A549 (cell line): ENCODE data around the gene TSC2. TPM values are rescaled to one million over a fixed set of nuclear protein-coding genes. Genes with fewer than 3 reads are reported as not detected.
A peak's percentile ranks its signal among the peaks of the same experiment; 100 is the strongest.

Experiments
- ATAC-seq, 2 experiments: fragments of 200-7000 bp in 1 of 2; fragments of >200 bp in 1 of 2; cut with Nextera tagmentation in 1 of 2; cut with Tn5 transposase in 1 of 2; 3 replicates each; pipeline versions ENCODE4 v1.8.0 to v1.9.1; 2018 to 2020; ENCODE audit warnings: mild to moderate bottlenecking in 1 of 2, moderate library complexity in 1 of 2
- CTCF ChIA-PET: fragments of 300-600 bp; sonication (Branson Sonifier 250); formaldehyde crosslinking; extraction: SDS; loops from one replicate; lab custom pipeline; 2021; ENCODE audit warnings: antibody characterized with exemption, inconsistent platforms; lab: Yijun Ruan, JAX
- POLR2A ChIA-PET: fragments of 350-600 bp; formaldehyde crosslinking; extraction: SDS; loops from one replicate; lab custom pipeline; 2021; ENCODE audit warnings: antibody characterized with exemption, inconsistent platforms; lab: Yijun Ruan, JAX
- DNase-seq, 2 experiments: peaks; one replicate each; pipeline versions ENCODE4 v3.0.0 to v3.0.0-alpha.2; 2011 to 2016; ENCODE audit warnings: low read depth in 1 of 2, low spot score in 1 of 2
- FAIRE-seq: peaks from 2 replicates; lab custom pipeline; 2011; peaks lifted over from hg19 to GRCh38; lab: Jason Lieb, UNC
- H3K27ac ChIP-seq, 2 experiments: fragments of >200 bp; sonication (Bioruptor Twin); formaldehyde crosslinking; 3 replicates each; pipeline ENCODE4 v1.5.1; 2016 to 2017
- H3K4me1 ChIP-seq: fragments of >200 bp; sonication (Bioruptor Twin); formaldehyde crosslinking; 3 replicates; pipeline ENCODE4 v1.6.1; 2016
- H3K4me2 ChIP-seq: fragments of >200 bp; sonication (Bioruptor Twin); formaldehyde crosslinking; 3 replicates; pipeline ENCODE4 v1.6.1; 2016
- H3K4me3 ChIP-seq: fragments of >200 bp; sonication (Bioruptor Twin); formaldehyde crosslinking; 3 replicates; pipeline ENCODE4 v1.5.1; 2016
- H3K9me3 ChIP-seq: fragments of >200 bp; sonication (Bioruptor Twin); formaldehyde crosslinking; 3 replicates; pipeline ENCODE4 v1.6.1; 2016
- BHLHE40 ChIP-seq: IDR thresholded peaks from 2 replicates; pipeline ENCODE4 v1.6.1; 2012; ENCODE audit warnings: low read depth, low read length, inconsistent platforms
- CBX2 ChIP-seq: fragments of 200-600 bp; sonication (generic); IDR thresholded peaks from 2 replicates; pipeline ENCODE4 v1.6.1; 2016; ENCODE audit warnings: low read depth, mild to moderate bottlenecking, borderline replicate concordance
- CEBPB ChIP-seq, 2 experiments: fragments of >200 bp in 1 of 2; sonication (Bioruptor Twin) in 1 of 2; formaldehyde crosslinking in 1 of 2; IDR thresholded peaks; 2 replicates each; pipeline ENCODE4 v1.6.1; 2012 to 2016
- EP300 ChIP-seq, 2 experiments: fragments of >200 bp; sonication (Bioruptor Twin); formaldehyde crosslinking; IDR thresholded peaks; 2 replicates in 1 of 2; 3 replicates in 1 of 2; pipeline ENCODE4 v1.6.1; 2016 to 2017
- FOSB ChIP-seq: fragments of 250-450 bp; sonication (Bioruptor Pico); IDR thresholded peaks from 2 replicates; pipeline ENCODE4 v1.5.0; 2020; ENCODE audit warnings: mild to moderate bottlenecking, moderate library complexity
- GATA3 ChIP-seq: IDR thresholded peaks from 2 replicates; pipeline ENCODE4 v1.6.1; 2012; ENCODE audit warnings: borderline replicate concordance
- HDAC2 ChIP-seq: fragments of 200-600 bp; sonication (generic); IDR thresholded peaks from 2 replicates; pipeline ENCODE4 v1.6.1; 2016
- HEYL ChIP-seq: fragments of 250-450 bp; sonication (Bioruptor Pico); IDR thresholded peaks from 2 replicates; pipeline ENCODE4 v1.8.0; 2021; ENCODE audit warnings: mild to moderate bottlenecking, moderate library complexity
- HOXB13 ChIP-seq: fragments of 250-450 bp; sonication (Bioruptor Pico); IDR thresholded peaks from 2 replicates; pipeline ENCODE4 v1.5.0; 2020; ENCODE audit warnings: low read depth, mild to moderate bottlenecking, moderate library complexity
- JUN ChIP-seq, 2 experiments: fragments of >200 bp; sonication (Bioruptor Twin); formaldehyde crosslinking; IDR thresholded peaks; 2 replicates in 1 of 2; 3 replicates in 1 of 2; pipeline ENCODE4 v1.6.1; 2016 to 2017
- JUNB ChIP-seq: fragments of >200 bp; sonication (Bioruptor Twin); formaldehyde crosslinking; IDR thresholded peaks from 2 replicates; pipeline ENCODE4 v1.6.1; 2016
- MAX ChIP-seq: IDR thresholded peaks from 2 replicates; pipeline ENCODE4 v1.6.1; 2012
- MAZ ChIP-seq: fragments of 150-350 bp; IDR thresholded peaks from 2 replicates; pipeline ENCODE4 v1.6.1; 2014; ENCODE audit warnings: antibody characterized with exemption, low read depth, low read length, borderline replicate concordance
- MYC ChIP-seq: IDR thresholded peaks from 2 replicates; pipeline ENCODE4 v1.6.1; 2012; ENCODE audit warnings: mild to moderate bottlenecking, inconsistent platforms, low read length, improper control_type of control experiment, borderline replicate concordance
- NR3C1 ChIP-seq: fragments of >200 bp; sonication (Bioruptor Twin); formaldehyde crosslinking; IDR thresholded peaks from 3 replicates; pipeline ENCODE4 v1.6.1; 2017
- RAD21 ChIP-seq, 2 experiments: fragments of >200 bp in 1 of 2; sonication (Bioruptor Twin) in 1 of 2; formaldehyde crosslinking in 1 of 2; IDR thresholded peaks in 1 of 2; conservative IDR thresholded peaks in 1 of 2; 2 replicates in 1 of 2; 3 replicates in 1 of 2; pipeline ENCODE4 v1.6.1; 2012 to 2018; ENCODE audit warnings: inconsistent platforms in 1 of 2
- REST ChIP-seq: fragments of 200-600 bp; sonication (generic); IDR thresholded peaks from 2 replicates; pipeline ENCODE4 v1.6.1; 2016; ENCODE audit warnings: antibody characterized with exemption, mild to moderate bottlenecking, moderate library complexity
- SMC3 ChIP-seq: fragments of >200 bp; sonication (Bioruptor Twin); formaldehyde crosslinking; IDR thresholded peaks from 3 replicates; pipeline ENCODE4 v1.6.1; 2018; ENCODE audit warnings: inconsistent platforms
- SREBF2 ChIP-seq: fragments of 450-650 bp; IDR thresholded peaks from 2 replicates; pipeline ENCODE4 v1.6.1; 2014; ENCODE audit warnings: mild to moderate bottlenecking, moderate library complexity
- ZC3H11A ChIP-seq: fragments of 450-650 bp; IDR thresholded peaks from 2 replicates; pipeline ENCODE4 v1.6.1; 2014; ENCODE audit warnings: antibody characterized with exemption, mild to moderate bottlenecking
- WGBS: methylation state at CpG from one replicate; pipeline ENCODE4 v1.1.6; 2017; ENCODE audit errors: missing lambda C conversion rate; 5-methylcytosine and 5-hydroxymethylcytosine counted together
- polyA plus RNA-seq, 4 experiments: library from polyadenylated mRNA; depleted of rRNA in 3 of 4; stranded (reverse); fragments of >200 nt; fragmentation: RNase III in 1 of 4; extraction: RNeasy Plus Mini Kit Qiagen cat#74134 plus additional on column Dnase treatment in 1 of 4; gene quantifications; 2 replicates in 3 of 4; 3 replicates in 1 of 4; pipeline ENCODE4 v1.2.3, GENCODE V29; 2011 to 2017
- TF ChIP-seq, protein P1 (sequence below): fragments of 250-450 bp; sonication (Bioruptor Pico); IDR thresholded peaks from 2 replicates; pipeline ENCODE4 v1.5.0; 2021; ENCODE audit warnings: mild to moderate bottlenecking, moderate library complexity, borderline replicate concordance
- TF ChIP-seq, protein P2 (sequence below): IDR thresholded peaks from 2 replicates; pipeline ENCODE4 v1.6.1; 2012; ENCODE audit warnings: low read depth, borderline replicate concordance
- TF ChIP-seq, protein P3 (sequence below): fragments of >200 bp; sonication (Bioruptor Twin); formaldehyde crosslinking; IDR thresholded peaks from 3 replicates; pipeline ENCODE4 v1.5.1; 2016
- TF ChIP-seq, protein P4 (sequence below): fragments of >200 bp; sonication (Bioruptor Twin); formaldehyde crosslinking; IDR thresholded peaks from 3 replicates; pipeline ENCODE4 v1.6.1; 2016

Gene TSC2
- polyA plus RNA-seq, 2 of the 4 experiments (the other 2 are of a cell fraction), result 32.6 to 47.3 TPM

GRCh38 chr16:2056681-2057407 is 9.1 kb downstream of the TSC2 start:
- 86% methylated on average over 18 of the region's 19 CpGs for WGBS
- no peaks in the 10 kb centered on the region for H3K4me1 ChIP-seq
- H3K4me3 ChIP-seq, result no peak overlapping the region
- POLR2A ChIA-PET, result interaction anchor here (1.3 to 1.4 kb wide), 2 partner anchors 9 to 98 kb away, joined by 5 read pairs; partner anchors contain the start of genes NTHL1, TRAF7 and TSC2
- TF ChIP-seq RAD21 (conservative IDR thresholded peaks at IDR 0.05 in 1 of 2, IDR thresholded peaks at IDR 0.05 in 1 of 2), result 0 out of 5 replicates have a peak, but pooled peaks of 1 of the 2 experiments have one; percentile 9
- TF ChIP-seq FOSB (CRISPR knock-in tag), result no peak
- TF ChIP-seq REST, result no peak
- TF ChIP-seq JUN (IDR thresholded peaks at IDR 0.05), result no peak
- TF ChIP-seq, protein P1, sequence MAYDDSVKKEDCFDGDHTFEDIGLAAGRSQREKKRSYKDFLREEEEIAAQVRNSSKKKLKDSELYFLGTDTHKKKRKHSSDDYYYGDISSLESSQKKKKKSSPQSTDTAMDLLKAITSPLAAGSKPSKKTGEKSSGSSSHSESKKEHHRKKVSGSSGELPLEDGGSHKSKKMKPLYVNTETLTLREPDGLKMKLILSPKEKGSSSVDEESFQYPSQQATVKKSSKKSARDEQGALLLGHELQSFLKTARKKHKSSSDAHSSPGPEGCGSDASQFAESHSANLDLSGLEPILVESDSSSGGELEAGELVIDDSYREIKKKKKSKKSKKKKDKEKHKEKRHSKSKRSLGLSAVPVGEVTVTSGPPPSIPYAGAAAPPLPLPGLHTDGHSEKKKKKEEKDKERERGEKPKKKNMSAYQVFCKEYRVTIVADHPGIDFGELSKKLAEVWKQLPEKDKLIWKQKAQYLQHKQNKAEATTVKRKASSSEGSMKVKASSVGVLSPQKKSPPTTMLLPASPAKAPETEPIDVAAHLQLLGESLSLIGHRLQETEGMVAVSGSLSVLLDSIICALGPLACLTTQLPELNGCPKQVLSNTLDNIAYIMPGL (CRISPR knock-in tag), result no peak
- no peak for TF ChIP-seq BHLHE40
- no peak for TF ChIP-seq HEYL (CRISPR knock-in tag)
- CTCF ChIA-PET, result interaction anchor here (0.7 to 3.3 kb wide), 18 partner anchors 7 to 84 kb away, joined by 3 to 27 read pairs (median 9); partner anchors contain the start of genes NTHL1 and TSC2
- DNase-seq (peak in 1 of 2 experiments; percentile 56), ATAC-seq (peak; percentile 88 to 91), FAIRE-seq (no peak)
- H3K9me3 ChIP-seq, result no peaks in the 10 kb centered on the region
- no peak overlapping the region for H3K27ac ChIP-seq
- no peak overlapping the region for H3K4me2 ChIP-seq

DNA sequence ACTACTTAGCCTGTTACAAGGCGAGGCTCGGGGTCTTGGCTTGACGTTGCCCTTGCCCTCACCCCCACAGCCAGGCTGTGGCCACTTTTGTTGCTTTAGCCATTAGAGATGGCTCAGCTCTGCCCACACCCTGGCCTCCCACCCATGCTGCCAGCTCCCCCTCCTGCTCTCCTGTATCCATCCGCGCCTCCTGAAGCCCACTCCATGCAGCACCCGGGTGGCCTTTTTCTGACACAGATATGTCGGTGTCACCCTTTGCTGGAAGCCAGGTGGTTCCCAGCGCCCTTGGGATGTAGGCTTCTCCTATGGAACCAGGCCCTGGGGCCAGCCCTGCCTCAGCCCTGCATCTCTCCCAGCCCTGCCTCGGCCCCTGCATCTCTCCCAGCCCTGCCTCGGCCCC is 9.7 kb downstream of the TSC2 start:
- no peak for TF ChIP-seq MAZ
- TF ChIP-seq ZC3H11A, result no peak
- TF ChIP-seq, protein P2, sequence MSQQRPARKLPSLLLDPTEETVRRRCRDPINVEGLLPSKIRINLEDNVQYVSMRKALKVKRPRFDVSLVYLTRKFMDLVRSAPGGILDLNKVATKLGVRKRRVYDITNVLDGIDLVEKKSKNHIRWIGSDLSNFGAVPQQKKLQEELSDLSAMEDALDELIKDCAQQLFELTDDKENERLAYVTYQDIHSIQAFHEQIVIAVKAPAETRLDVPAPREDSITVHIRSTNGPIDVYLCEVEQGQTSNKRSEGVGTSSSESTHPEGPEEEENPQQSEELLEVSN, result no peak
- TF ChIP-seq CBX2, result no peak
- TF ChIP-seq NR3C1, result no peak
- no peak for TF ChIP-seq JUNB
- no peak for TF ChIP-seq CEBPB (IDR thresholded peaks at IDR 0.05)
- no peak for TF ChIP-seq RAD21 (conservative IDR thresholded peaks at IDR 0.05 in 1 of 2, IDR thresholded peaks at IDR 0.05 in 1 of 2)
- TF ChIP-seq HDAC2, result no peak
- TF ChIP-seq EP300 (IDR thresholded peaks at IDR 0.05), result no peak
- TF ChIP-seq, protein P3, sequence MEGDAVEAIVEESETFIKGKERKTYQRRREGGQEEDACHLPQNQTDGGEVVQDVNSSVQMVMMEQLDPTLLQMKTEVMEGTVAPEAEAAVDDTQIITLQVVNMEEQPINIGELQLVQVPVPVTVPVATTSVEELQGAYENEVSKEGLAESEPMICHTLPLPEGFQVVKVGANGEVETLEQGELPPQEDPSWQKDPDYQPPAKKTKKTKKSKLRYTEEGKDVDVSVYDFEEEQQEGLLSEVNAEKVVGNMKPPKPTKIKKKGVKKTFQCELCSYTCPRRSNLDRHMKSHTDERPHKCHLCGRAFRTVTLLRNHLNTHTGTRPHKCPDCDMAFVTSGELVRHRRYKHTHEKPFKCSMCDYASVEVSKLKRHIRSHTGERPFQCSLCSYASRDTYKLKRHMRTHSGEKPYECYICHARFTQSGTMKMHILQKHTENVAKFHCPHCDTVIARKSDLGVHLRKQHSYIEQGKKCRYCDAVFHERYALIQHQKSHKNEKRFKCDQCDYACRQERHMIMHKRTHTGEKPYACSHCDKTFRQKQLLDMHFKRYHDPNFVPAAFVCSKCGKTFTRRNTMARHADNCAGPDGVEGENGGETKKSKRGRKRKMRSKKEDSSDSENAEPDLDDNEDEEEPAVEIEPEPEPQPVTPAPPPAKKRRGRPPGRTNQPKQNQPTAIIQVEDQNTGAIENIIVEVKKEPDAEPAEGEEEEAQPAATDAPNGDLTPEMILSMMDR, result no peak
- TF ChIP-seq, protein P4, sequence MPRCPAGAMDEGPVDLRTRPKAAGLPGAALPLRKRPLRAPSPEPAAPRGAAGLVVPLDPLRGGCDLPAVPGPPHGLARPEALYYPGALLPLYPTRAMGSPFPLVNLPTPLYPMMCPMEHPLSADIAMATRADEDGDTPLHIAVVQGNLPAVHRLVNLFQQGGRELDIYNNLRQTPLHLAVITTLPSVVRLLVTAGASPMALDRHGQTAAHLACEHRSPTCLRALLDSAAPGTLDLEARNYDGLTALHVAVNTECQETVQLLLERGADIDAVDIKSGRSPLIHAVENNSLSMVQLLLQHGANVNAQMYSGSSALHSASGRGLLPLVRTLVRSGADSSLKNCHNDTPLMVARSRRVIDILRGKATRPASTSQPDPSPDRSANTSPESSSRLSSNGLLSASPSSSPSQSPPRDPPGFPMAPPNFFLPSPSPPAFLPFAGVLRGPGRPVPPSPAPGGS, result no peak
- no peak for TF ChIP-seq SMC3
- no peak for TF ChIP-seq GATA3
- TF ChIP-seq HOXB13 (CRISPR knock-in tag), result no peak
- TF ChIP-seq MAX, result no peak
- TF ChIP-seq FOSB (CRISPR knock-in tag), result no peak
- TF ChIP-seq MYC, result no peak
- TF ChIP-seq SREBF2, result no peak
- POLR2A ChIA-PET, result interaction anchor here (1.3 kb wide), 1 partner anchor 98 kb away, joined by 5 read pairs; the partner anchor contains the start of gene TRAF7
- CTCF ChIA-PET, result interaction anchor here (1.1 to 3.3 kb wide), 10 partner anchors 9 to 83 kb away, joined by 3 to 27 read pairs (median 14); partner anchors contain the start of genes NTHL1 and TSC2
- no peaks in the 10 kb centered on the region for H3K4me1 ChIP-seq
- DNase-seq (no peak), FAIRE-seq (no peak), ATAC-seq (peak; percentile 15 to 28)
- H3K9me3 ChIP-seq, result no peaks in the 10 kb centered on the region
- no peak overlapping the region for H3K4me2 ChIP-seq
- H3K4me3 ChIP-seq, result no peak overlapping the region
- 93% methylated on average over 10 of the region's 10 CpGs for WGBS
- no peak overlapping the region for H3K27ac ChIP-seq
